ENCODE data around the gene BANP. TPM values are rescaled to one million over a fixed set of nuclear protein-coding genes. Genes with fewer than 3 reads are reported as not detected.
"Not testable (repeated sequence)": the region's sequence is repeated elsewhere in the genome, so short reads cannot be mapped to it uniquely, and the experiment has no call there.

Gene BANP
- total RNA-seq = 10 to 100 TPM; 26.1 to 56.6 TPM
- 10 to 100 TPM; 10.3 to 14.0 TPM for polyA plus RNA-seq
- long read RNA-seq, donor 1, partial matches to known transcripts = 0 of 2 reads
- long read RNA-seq, donor 1, other reads (novel, unspliced or antisense) = 0 of 2 reads
- long read RNA-seq, donor 2, partial matches to known transcripts = 0 of 2 reads
- long read RNA-seq, donor 2, other reads (novel, unspliced or antisense) = 0 of 2 reads
- long read RNA-seq, donor 3, partial matches to known transcripts = 0 of 2 reads
- long read RNA-seq, donor 3, other reads (novel, unspliced or antisense) = 0 of 2 reads
- long read RNA-seq, donor 4, partial matches to known transcripts = 0 of 1 reads
- long read RNA-seq, donor 4, other reads (novel, unspliced or antisense) = 0 of 1 reads
- long read RNA-seq, donor 5, partial matches to known transcripts = 0 of 1 reads
- long read RNA-seq, donor 5, other reads (novel, unspliced or antisense) = 0 of 1 reads

- peaks cover 2 to 25% (median 15%) of the 10 kb centered on the region in 5 donors for H3K4me1 ChIP-seq (ENCODE audit: control insufficient read depth in 5 of 5, insufficient read depth in 5 of 5, low read length in 5 of 5)
- TF ChIP-seq CTCF (IDR thresholded peaks at IDR 0.05; ENCODE audit: control extremely low read depth, extremely low read depth) = peak; percentile 4
Observed at GRCh38 chr16:87950765-87951551, at the start of gene BANP. BANP (plus strand) TSS chr16:87951434; CDS start chr16:87975116, 23,682 bp downstream.

GRCh38 chr16:87904963-87905362 is 46.3 kb upstream of the BANP start:
- not testable (repeated sequence) for H3K27me3 ChIP-seq (ENCODE audit: control insufficient read depth in 3 of 3, insufficient read depth in 3 of 3, low read length in 2 of 3); H3K27ac ChIP-seq (ENCODE audit: low read depth in 1 of 2, low read length in 1 of 2); ATAC-seq (ENCODE audit: insufficient read depth, low FRiP score); H3K9ac ChIP-seq (ENCODE audit: insufficient read depth in 1 of 2, low read length in 2 of 2); H3K4me3 ChIP-seq; H3K36me3 ChIP-seq (ENCODE audit: control insufficient read depth in 4 of 4, insufficient read depth in 4 of 4, low read length in 4 of 4); DNase-seq; H3K9me3 ChIP-seq (ENCODE audit: control insufficient read depth in 4 of 4, insufficient read depth in 3 of 4, low read length in 3 of 4); H3K4me1 ChIP-seq (ENCODE audit: control insufficient read depth in 5 of 5, insufficient read depth in 5 of 5, low read length in 5 of 5)
- WGBS, 2 donors = 79 to 82% methylated on average over 3 to 4 of the region's 5 CpGs

More at GRCh38 chr16:87950765-87951551, at the start of gene BANP:
- peak; percentile 97 to 99 (median 99) for DNase-seq
- Histone ChIP-seq H3K27ac (ENCODE audit: low read depth in 1 of 2, low read length in 1 of 2) (peak within 1 kb of the TSS; percentile 95 to 99), H3K27me3 (ENCODE audit: control insufficient read depth in 3 of 3, insufficient read depth in 3 of 3, low read length in 2 of 3) (no peaks in the 10 kb centered on the region), H3K9ac (ENCODE audit: insufficient read depth in 1 of 2, low read length in 2 of 2) (peak within 1 kb of the TSS; percentile 93 to 99), H3K4me3 (peak within 1 kb of the TSS; percentile 75), H3K36me3 (ENCODE audit: control insufficient read depth in 4 of 4, insufficient read depth in 4 of 4, low read length in 4 of 4) (peaks cover 0 to 9% (median 2%) of the 10 kb centered on the region in 4 donors), H3K9me3 (ENCODE audit: control insufficient read depth in 4 of 4, insufficient read depth in 3 of 4, low read length in 3 of 4) (no peaks in the 10 kb centered on the region)
- WGBS, 2 donors = 0 to 1% methylated on average over 64 to 73 of the region's 73 CpGs
- ATAC-seq (ENCODE audit: insufficient read depth, low FRiP score) = peak; percentile 97

GRCh38 chr16:87905521-87905920 is 45.7 kb upstream of the BANP start:
- H3K9me3 ChIP-seq (ENCODE audit: control insufficient read depth in 4 of 4, insufficient read depth in 3 of 4, low read length in 3 of 4); H3K36me3 ChIP-seq (ENCODE audit: control insufficient read depth in 4 of 4, insufficient read depth in 4 of 4, low read length in 4 of 4); H3K27me3 ChIP-seq (ENCODE audit: control insufficient read depth in 3 of 3, insufficient read depth in 3 of 3, low read length in 2 of 3); DNase-seq; H3K4me1 ChIP-seq (ENCODE audit: control insufficient read depth in 5 of 5, insufficient read depth in 5 of 5, low read length in 5 of 5); H3K9ac ChIP-seq (ENCODE audit: insufficient read depth in 1 of 2, low read length in 2 of 2); H3K27ac ChIP-seq (ENCODE audit: low read depth in 1 of 2, low read length in 1 of 2); H3K4me3 ChIP-seq; ATAC-seq (ENCODE audit: insufficient read depth, low FRiP score): not testable (repeated sequence)
- 91 to 92% methylated on average over 7 of the region's 7 CpGs for WGBS, 2 donors

GRCh38 chr16:87908101-87908500 is 43.1 kb upstream of the BANP start:
- H3K27me3 ChIP-seq (ENCODE audit: control insufficient read depth in 3 of 3, insufficient read depth in 3 of 3, low read length in 2 of 3); H3K4me3 ChIP-seq; H3K9ac ChIP-seq (ENCODE audit: insufficient read depth in 1 of 2, low read length in 2 of 2); ATAC-seq (ENCODE audit: insufficient read depth, low FRiP score); H3K27ac ChIP-seq (ENCODE audit: low read depth in 1 of 2, low read length in 1 of 2); H3K36me3 ChIP-seq (ENCODE audit: control insufficient read depth in 4 of 4, insufficient read depth in 4 of 4, low read length in 4 of 4); H3K9me3 ChIP-seq (ENCODE audit: control insufficient read depth in 4 of 4, insufficient read depth in 3 of 4, low read length in 3 of 4); DNase-seq; H3K4me1 ChIP-seq (ENCODE audit: control insufficient read depth in 5 of 5, insufficient read depth in 5 of 5, low read length in 5 of 5): not testable (repeated sequence)
- 91 to 92% methylated on average over 11 of the region's 11 CpGs for WGBS, 2 donors

All from lung (tissue), 16 donors.